Endothelial cell of umbilical vein (primary cell): ENCODE results near the gene TRIM3. TPM values are rescaled to one million over a fixed set of nuclear protein-coding genes. Genes with fewer than 3 reads are reported as not detected.

Source experiments
- BruUV-seq: library from RNA; stranded (reverse); fragments of 400-500 nt; replicated peaks from 2 replicates; lab custom pipeline; 2021; lab: Mats Ljungman, UMichigan
- CTCF ChIA-PET: fragments of 300-600, 350-600 bp; sonication (Branson Sonifier 250); formaldehyde crosslinking; loops from one replicate; lab custom pipeline; 2021; ENCODE audit warnings: antibody characterized with exemption, inconsistent platforms; lab: Charles Lee
- POLR2A ChIA-PET: fragments of 300-600, 350-600 bp; sonication (Branson Sonifier 250); formaldehyde crosslinking; loops from one replicate; lab custom pipeline; 2021; ENCODE audit warnings: antibody characterized with exemption, inconsistent platforms; lab: Charles Lee
- DNase-seq: peaks from one replicate; pipeline ENCODE4 v3.0.0-alpha.2; 2011; ENCODE audit warnings: low read depth, low spot score
- FAIRE-seq: peaks from 2 replicates; lab custom pipeline; 2011; peaks lifted over from hg19 to GRCh38; lab: Jason Lieb, UNC
- H2AFZ ChIP-seq: 2 replicates; pipeline ENCODE4 v1.6.0; 2012; ENCODE audit warnings: low read depth, low read length, control low read depth, inconsistent platforms
- H3K27ac ChIP-seq: 2 replicates; pipeline ENCODE4 v1.5.1; 2011; ENCODE audit warnings: low read depth, mild to moderate bottlenecking, control low read depth, low read length, moderate library complexity; ENCODE audit not compliant: insufficient read depth
- H3K27me3 ChIP-seq, 2 experiments: 2 replicates each; pipeline versions ENCODE4 v1.6.0 to v1.6.1; 2011; ENCODE audit warnings: low read length in 2 of 2, mixed read lengths in 1 of 2; ENCODE audit not compliant: control insufficient read depth in 2 of 2, insufficient read depth in 2 of 2
- H3K36me3 ChIP-seq, 2 experiments: 2 replicates in 1 of 2; 3 replicates in 1 of 2; pipeline ENCODE4 v1.5.1; 2011; ENCODE audit warnings: low read length in 2 of 2, mild to moderate bottlenecking in 1 of 2, moderate library complexity in 1 of 2; ENCODE audit not compliant: control insufficient read depth in 2 of 2, insufficient read depth in 2 of 2; ENCODE audit errors: extremely low read depth in 1 of 2
- H3K4me1 ChIP-seq: 3 replicates; pipeline ENCODE4 v1.5.1; 2011; ENCODE audit warnings: mild to moderate bottlenecking, low read length; ENCODE audit not compliant: control insufficient read depth, insufficient read depth; ENCODE audit errors: extremely low read depth
- H3K4me2 ChIP-seq: 2 replicates; pipeline ENCODE4 v1.6.1; 2011; ENCODE audit warnings: low read length, control low read depth, mixed read lengths; ENCODE audit not compliant: insufficient read depth
- H3K4me3 ChIP-seq, 3 experiments: fragments of 200-600 bp in 1 of 3; sonication (generic), shearing (Covaris generic) in 1 of 3; replicated peaks in 1 of 3; 2 replicates each; pipeline ENCODE4 v1.5.1; 2011 to 2016; ENCODE audit warnings: control low read depth in 3 of 3, low read length in 3 of 3, mild to moderate bottlenecking in 2 of 3, inconsistent platforms in 1 of 3, low read depth in 1 of 3, moderate library complexity in 1 of 3; ENCODE audit not compliant: insufficient read depth in 1 of 3
- H3K79me2 ChIP-seq: 2 replicates; pipeline ENCODE4 v1.6.0; 2012; ENCODE audit warnings: low read length, inconsistent platforms; ENCODE audit not compliant: control insufficient read depth, insufficient read depth
- H3K9ac ChIP-seq: replicated peaks from 2 replicates; pipeline ENCODE3; 2011; ENCODE audit warnings: low read length, control low read depth; ENCODE audit not compliant: insufficient read depth; ENCODE audit errors: extremely low read depth
- H3K9me1 ChIP-seq: replicated peaks from 3 replicates; pipeline ENCODE4 v1.6.0; 2011; ENCODE audit warnings: mild to moderate bottlenecking, low read length; ENCODE audit not compliant: control insufficient read depth, insufficient read depth; ENCODE audit errors: extremely low read depth
- H3K9me3 ChIP-seq: replicated peaks from 2 replicates; pipeline ENCODE4 v1.5.1; 2012; ENCODE audit warnings: low read length, inconsistent platforms; ENCODE audit not compliant: control insufficient read depth, insufficient read depth
- H4K20me1 ChIP-seq: replicated peaks from 2 replicates; pipeline ENCODE3; 2011; ENCODE audit warnings: mild to moderate bottlenecking, low read length; ENCODE audit not compliant: control insufficient read depth, insufficient read depth; ENCODE audit errors: extremely low read depth
- EZH2 ChIP-seq: IDR thresholded peaks from 2 replicates; pipeline ENCODE4 v1.6.1; 2012; ENCODE audit warnings: borderline replicate concordance, low read depth, mild to moderate bottlenecking, moderate library complexity, low read length, inconsistent platforms; ENCODE audit not compliant: severe bottlenecking
- GATA2 ChIP-seq: IDR thresholded peaks from 2 replicates; pipeline ENCODE4 v1.7.0; 2011; ENCODE audit warnings: low read depth, mild to moderate bottlenecking, moderate library complexity, mixed read lengths, low read length; ENCODE audit not compliant: insufficient read length, insufficient read depth
- JUN ChIP-seq: IDR thresholded peaks from 2 replicates; pipeline ENCODE4 v1.6.1; 2011; ENCODE audit warnings: borderline replicate concordance, low read depth; ENCODE audit not compliant: insufficient read length, insufficient read depth
- POLR2A ChIP-seq: IDR thresholded peaks from 2 replicates; pipeline ENCODE4 v1.6.1; 2012; ENCODE audit warnings: low read depth, mild to moderate bottlenecking, control low read depth, low read length
- dilution Hi-C: fragments of 300-500 bp; cut with MboI; formaldehyde crosslinking; loops from one replicate; pipeline ENCODE4 v1.15.0; 2019; ENCODE audit warnings: low sequenced_read_pairs; ENCODE audit not compliant: extremely low pct_ligation_motif_present
- intact Hi-C: fragments of 100-400 bp; cut with micrococcal nuclease; formaldehyde crosslinking; loops from one replicate; pipeline ENCODE4 v1.10.0; 2022
- polyA plus RNA-seq, 4 experiments: library from polyadenylated mRNA; depleted of rRNA in 3 of 4; stranded (reverse) in 3 of 4; unstranded in 1 of 4; fragments of >200 nt; gene quantifications; 2 replicates each; pipeline versions ENCODE4 v1.2.1 to v1.2.3, GENCODE V29; 2011 to 2012; ENCODE audit warnings: missing spikeins in 1 of 4
- total RNA-seq: library from RNA; stranded (reverse); gene quantifications from 2 replicates; pipeline ENCODE4 v1.2.3, GENCODE V29; 2021
- TF ChIP-seq, protein P1 (sequence below), 2 donors: IDR thresholded peaks; 1 replicate in 1 of 2; 2 replicates in 1 of 2; pipeline ENCODE4 v1.5.1; 2011; ENCODE audit warnings: low read length in 2 of 2, mild to moderate bottlenecking in 2 of 2, moderate library complexity in 2 of 2, control low read depth in 1 of 2, inconsistent platforms in 1 of 2, low read depth in 1 of 2; ENCODE audit not compliant: insufficient read depth in 1 of 2; ENCODE audit errors: extremely low read depth in 1 of 2
- TF ChIP-seq, protein P2 (sequence below): IDR thresholded peaks from 2 replicates; pipeline ENCODE4 v1.6.1; 2011; ENCODE audit not compliant: insufficient read depth, insufficient read length

The TRIM3 gene
- total and polyA plus RNA-seq, 2 donors (not counting 3 experiments of a cell fraction or from before 2014, with no cell fraction given), result 21.8 to 29.2 TPM

DNA sequence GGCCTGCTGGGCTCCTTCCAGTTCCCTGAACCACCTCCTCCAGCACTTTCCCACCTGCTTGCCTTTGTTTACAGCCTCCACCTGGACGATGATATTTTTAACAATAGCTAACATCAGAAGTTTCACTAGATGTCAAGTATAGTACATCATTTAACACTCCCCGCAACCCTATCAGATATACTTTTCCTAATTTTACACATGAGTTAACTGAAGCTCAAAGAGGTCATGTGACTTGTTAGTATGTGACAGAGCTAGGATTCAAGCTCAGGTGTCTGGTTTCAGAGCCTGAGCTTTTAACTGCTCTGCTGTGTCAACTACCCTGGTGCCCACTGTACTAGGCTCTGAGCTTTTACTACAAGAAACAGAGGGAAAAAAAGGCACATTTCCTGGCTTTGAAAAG is 18.7 kb downstream of the TRIM3 start:
- H3K4me1 ChIP-seq, result no peaks in the 10 kb centered on the region
- no peaks in the 10 kb centered on the region for H3K9me1 ChIP-seq
- no peak overlapping the region for H2AFZ ChIP-seq
- intact Hi-C loops (no loop called here), dilution Hi-C loops (no loop called here)
- no peak overlapping the region for H3K4me2 ChIP-seq
- no peak overlapping the region for H3K9ac ChIP-seq
- CTCF ChIA-PET, result interaction anchor here (1.0 to 3.7 kb wide), 5 partner anchors 11 to 76 kb away, joined by 3 to 23 read pairs (median 16); partner anchors contain the start of gene HPX
- H3K27me3 ChIP-seq, result no peaks in the 10 kb centered on the region
- no peak overlapping the region for H3K27ac ChIP-seq
- DNase-seq (no peak), FAIRE-seq (no peak)
- TF ChIP-seq, protein P1, sequence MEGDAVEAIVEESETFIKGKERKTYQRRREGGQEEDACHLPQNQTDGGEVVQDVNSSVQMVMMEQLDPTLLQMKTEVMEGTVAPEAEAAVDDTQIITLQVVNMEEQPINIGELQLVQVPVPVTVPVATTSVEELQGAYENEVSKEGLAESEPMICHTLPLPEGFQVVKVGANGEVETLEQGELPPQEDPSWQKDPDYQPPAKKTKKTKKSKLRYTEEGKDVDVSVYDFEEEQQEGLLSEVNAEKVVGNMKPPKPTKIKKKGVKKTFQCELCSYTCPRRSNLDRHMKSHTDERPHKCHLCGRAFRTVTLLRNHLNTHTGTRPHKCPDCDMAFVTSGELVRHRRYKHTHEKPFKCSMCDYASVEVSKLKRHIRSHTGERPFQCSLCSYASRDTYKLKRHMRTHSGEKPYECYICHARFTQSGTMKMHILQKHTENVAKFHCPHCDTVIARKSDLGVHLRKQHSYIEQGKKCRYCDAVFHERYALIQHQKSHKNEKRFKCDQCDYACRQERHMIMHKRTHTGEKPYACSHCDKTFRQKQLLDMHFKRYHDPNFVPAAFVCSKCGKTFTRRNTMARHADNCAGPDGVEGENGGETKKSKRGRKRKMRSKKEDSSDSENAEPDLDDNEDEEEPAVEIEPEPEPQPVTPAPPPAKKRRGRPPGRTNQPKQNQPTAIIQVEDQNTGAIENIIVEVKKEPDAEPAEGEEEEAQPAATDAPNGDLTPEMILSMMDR (IDR thresholded peaks at IDR 0.05; ENCODE audit: extremely low read depth in 1 of 2, insufficient read depth in 1 of 2, low read depth in 1 of 2, low read length in 2 of 2), result no peak
- TF ChIP-seq JUN (no peak), EZH2 (no peak), POLR2A (no peak), GATA2 (no peak)
- TF ChIP-seq, protein P2, sequence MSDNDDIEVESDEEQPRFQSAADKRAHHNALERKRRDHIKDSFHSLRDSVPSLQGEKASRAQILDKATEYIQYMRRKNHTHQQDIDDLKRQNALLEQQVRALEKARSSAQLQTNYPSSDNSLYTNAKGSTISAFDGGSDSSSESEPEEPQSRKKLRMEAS, result no peak
- BruUV-seq, result no TSS peak
- H3K36me3 ChIP-seq, result peaks cover 3 to 46% of the 10 kb centered on the region in 2 experiments
- no peaks in the 10 kb centered on the region for H4K20me1 ChIP-seq
- H3K4me3 ChIP-seq, result no peak overlapping the region
- POLR2A ChIA-PET, result no interaction called here
- no peaks in the 10 kb centered on the region for H3K9me3 ChIP-seq
- no peaks in the 10 kb centered on the region for H3K79me2 ChIP-seq
